GM12892 (cell line): Measurements from ENCODE around the gene E2F3.

ENCODE experiments used
- POLR2A ChIP-seq: IDR thresholded peaks from 2 replicates; pipeline ENCODE4 v1.6.1; 2011; ENCODE audit warnings: low read depth, low read length, control low read depth
- TAF1 ChIP-seq: IDR thresholded peaks from 2 replicates; pipeline ENCODE4 v1.6.1; 2011; ENCODE audit warnings: low read depth, mild to moderate bottlenecking, control low read depth, low read length, borderline replicate concordance

DNA sequence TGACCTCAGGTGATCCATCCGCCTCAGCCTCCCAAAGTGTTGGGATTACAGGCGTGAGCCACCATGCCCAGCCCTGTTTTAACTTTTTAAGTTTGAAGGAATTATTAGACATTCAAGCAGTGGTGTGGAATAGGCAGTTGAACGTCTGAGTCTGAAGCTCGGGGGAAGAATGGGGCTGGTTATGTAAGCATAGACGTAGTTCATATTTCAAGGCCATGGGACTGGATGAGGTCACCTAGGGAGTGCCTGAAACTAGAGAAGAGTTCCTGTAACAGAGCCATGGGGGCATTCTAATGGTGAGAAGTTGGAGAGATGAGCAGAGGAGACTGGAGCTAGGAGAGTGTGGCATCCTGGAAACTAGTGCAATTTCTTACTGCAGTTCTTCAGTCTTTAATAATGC, 139.0 kb downstream of the E2F3 start:
- TF ChIP-seq POLR2A = no peak
- TF ChIP-seq TAF1 = no peak
